ENCODE measurements around the gene PRKCE.

Gene PRKCE

GRCh38 chr2:45769854-45770576 is 118.5 kb downstream of the PRKCE start:
- no peak for DNase-seq (ENCODE audit: low read depth, low spot score)
- no peak overlapping the region for H3K27ac ChIP-seq

- no peak for DNase-seq (ENCODE audit: low read depth, low spot score)
- H3K27ac ChIP-seq = no peak overlapping the region
Observed at GRCh38 chr2:45770811-45771210, 119.3 kb downstream of the PRKCE start.

- no peak overlapping the region for H3K27ac ChIP-seq
- no peak for DNase-seq (ENCODE audit: low read depth, low spot score)
Observed at GRCh38 chr2:45771261-45771660, 119.8 kb downstream of the PRKCE start.

GRCh38 chr2:45772038-45772437 is 120.6 kb downstream of the PRKCE start:
- DNase-seq (ENCODE audit: low read depth, low spot score) = no peak
- no peak overlapping the region for H3K27ac ChIP-seq

GRCh38 chr2:45773909-45774308 is 122.4 kb downstream of the PRKCE start:
- DNase-seq (ENCODE audit: low read depth, low spot score) = no peak
- H3K27ac ChIP-seq = no peak overlapping the region

GRCh38 chr2:45774688-45775244 is 123.3 kb downstream of the PRKCE start:
- no peak overlapping the region for H3K27ac ChIP-seq
- DNase-seq (ENCODE audit: low read depth, low spot score) = no peak

GRCh38 chr2:45776160-45776955 is 124.9 kb downstream of the PRKCE start:
- DNase-seq (ENCODE audit: low read depth, low spot score) = no peak
- no peak overlapping the region for H3K27ac ChIP-seq

- H3K27ac ChIP-seq = no peak overlapping the region
- no peak for DNase-seq (ENCODE audit: low read depth, low spot score)
Observed at GRCh38 chr2:45777996-45778719, 126.7 kb downstream of the PRKCE start.

GRCh38 chr2:45778720-45779171 is 127.3 kb downstream of the PRKCE start:
- no peak for DNase-seq (ENCODE audit: low read depth, low spot score)
- no peak overlapping the region for H3K27ac ChIP-seq

GRCh38 chr2:45780541-45781463 is 129.3 kb downstream of the PRKCE start:
- no peak overlapping the region for H3K27ac ChIP-seq
- no peak for DNase-seq (ENCODE audit: low read depth, low spot score)

- no peak for DNase-seq (ENCODE audit: low read depth, low spot score)
- no peak overlapping the region for H3K27ac ChIP-seq
Observed at GRCh38 chr2:45781464-45781811, 130.0 kb downstream of the PRKCE start.

- no peak for DNase-seq (ENCODE audit: low read depth, low spot score)
- no peak overlapping the region for H3K27ac ChIP-seq
Observed at GRCh38 chr2:45782436-45782835, 131.0 kb downstream of the PRKCE start.

- no peak for DNase-seq (ENCODE audit: low read depth, low spot score)
- H3K27ac ChIP-seq = no peak overlapping the region
Observed at GRCh38 chr2:45782986-45783385, 131.5 kb downstream of the PRKCE start.

- no peak for DNase-seq (ENCODE audit: low read depth, low spot score)
- H3K27ac ChIP-seq = no peak overlapping the region
Observed at GRCh38 chr2:45786030-45786835, 134.8 kb downstream of the PRKCE start.

GRCh38 chr2:45786836-45787357 is 135.4 kb downstream of the PRKCE start:
- DNase-seq (ENCODE audit: low read depth, low spot score) = no peak
- no peak overlapping the region for H3K27ac ChIP-seq

- DNase-seq (ENCODE audit: low read depth, low spot score) = no peak
- H3K27ac ChIP-seq = no peak overlapping the region
Observed at GRCh38 chr2:45788401-45788800, 136.9 kb downstream of the PRKCE start.

GRCh38 chr2:45789317-45789716 is 137.8 kb downstream of the PRKCE start:
- no peak for DNase-seq (ENCODE audit: low read depth, low spot score)
- H3K27ac ChIP-seq = no peak overlapping the region

GRCh38 chr2:45789961-45790723 is 138.7 kb downstream of the PRKCE start:
- H3K27ac ChIP-seq = no peak overlapping the region
- no peak for DNase-seq (ENCODE audit: low read depth, low spot score)
